GM18951 (cell line): ENCODE results near the gene SPTLC1.
"Not testable (repeated sequence)": the region's sequence is repeated elsewhere in the genome, so short reads cannot be mapped to it uniquely, and the experiment has no call there.

Experiments used
- POLR2A ChIP-seq: IDR thresholded peaks from 4 replicates; pipeline ENCODE4 v1.6.1; 2011; ENCODE audit warnings: mild to moderate bottlenecking; ENCODE audit not compliant: insufficient read length, insufficient read depth; ENCODE audit errors: extremely low read depth
- in situ Hi-C: fragments of 300-500 bp; cut with MboI; formaldehyde crosslinking; loops from one replicate; pipeline ENCODE4 v1.12.0; 2022; ENCODE audit warnings: low sequenced_read_pairs, mixed read lengths, inconsistent platforms; ENCODE audit not compliant: unreplicated experiment

SPTLC1 gene

DNA sequence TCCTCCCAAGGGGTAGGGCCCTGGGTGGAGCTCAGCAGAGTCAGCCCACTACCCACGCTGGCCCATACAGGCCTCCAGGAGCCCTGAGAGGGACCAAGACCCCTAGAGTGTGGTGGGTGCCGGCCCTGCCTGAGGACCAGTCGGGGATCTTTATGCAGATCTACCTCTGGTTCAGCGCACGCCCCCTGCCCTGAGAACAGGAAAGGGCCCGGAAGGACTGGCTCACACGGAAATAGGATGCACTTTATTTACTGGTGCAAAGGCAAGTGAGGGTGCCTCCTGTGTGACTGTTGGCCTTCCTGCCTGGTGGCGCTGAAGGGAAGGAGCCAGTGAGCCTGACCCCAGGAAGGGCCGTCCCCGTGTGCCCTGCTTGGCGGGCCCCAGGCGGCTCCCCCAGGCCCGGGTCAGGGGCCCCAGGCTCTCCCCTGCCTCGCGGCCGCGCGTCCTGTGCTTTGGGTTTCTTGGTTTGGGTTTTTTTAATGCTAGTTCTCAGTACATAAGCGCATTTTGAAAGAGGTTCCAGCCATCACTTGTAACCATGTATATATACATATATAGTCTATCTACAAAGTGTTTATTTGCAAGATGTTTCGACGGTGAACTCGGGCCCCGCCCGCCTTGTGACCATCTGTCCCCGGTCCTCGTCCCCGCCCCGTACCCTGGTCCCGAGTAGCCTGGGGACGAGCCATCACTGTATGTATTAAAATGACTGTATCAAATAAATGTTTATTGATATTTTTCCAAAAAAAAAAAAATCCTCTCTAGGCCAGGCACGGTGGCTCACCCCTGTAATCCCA is 88.8 kb downstream of the SPTLC1 start:
- no peak for TF ChIP-seq POLR2A
- in situ Hi-C loops = no loop called here

DNA sequence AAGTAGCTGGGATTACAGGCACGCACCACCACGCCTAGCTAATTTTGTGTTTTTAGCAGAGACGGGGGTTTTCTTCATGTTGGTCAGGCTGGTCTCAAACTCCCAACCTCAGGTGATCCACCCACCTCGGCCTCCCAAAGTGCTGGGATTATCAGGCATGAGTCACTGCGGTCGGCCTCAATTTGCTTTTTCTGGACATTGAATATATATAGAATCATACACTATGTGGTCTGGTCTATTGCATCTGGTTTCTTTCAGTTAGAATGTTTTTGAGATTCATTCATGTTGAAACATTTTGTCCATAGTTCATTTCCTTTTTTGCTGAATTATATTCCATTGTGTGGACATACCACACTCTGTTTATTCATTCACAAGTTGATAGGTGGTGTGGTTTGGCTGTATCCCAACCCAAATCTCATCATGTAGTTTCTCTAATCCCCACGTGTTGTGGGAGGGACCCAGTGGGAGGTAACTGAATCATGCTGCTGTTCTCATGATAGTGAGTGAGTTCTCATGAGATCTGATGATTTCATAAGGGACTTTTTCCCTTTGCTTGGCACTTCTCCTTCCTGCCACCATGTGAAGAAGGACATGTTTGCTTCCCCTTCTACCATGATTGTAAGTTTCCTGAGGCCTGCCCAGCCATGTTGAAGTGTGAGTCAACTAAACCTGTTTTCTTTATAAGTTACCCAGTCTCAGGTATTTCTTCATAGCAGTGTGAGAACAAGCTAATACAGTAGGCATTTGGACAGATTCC is 93.2 kb downstream of the SPTLC1 start:
- in situ Hi-C loops = not testable (repeated sequence)

DNA sequence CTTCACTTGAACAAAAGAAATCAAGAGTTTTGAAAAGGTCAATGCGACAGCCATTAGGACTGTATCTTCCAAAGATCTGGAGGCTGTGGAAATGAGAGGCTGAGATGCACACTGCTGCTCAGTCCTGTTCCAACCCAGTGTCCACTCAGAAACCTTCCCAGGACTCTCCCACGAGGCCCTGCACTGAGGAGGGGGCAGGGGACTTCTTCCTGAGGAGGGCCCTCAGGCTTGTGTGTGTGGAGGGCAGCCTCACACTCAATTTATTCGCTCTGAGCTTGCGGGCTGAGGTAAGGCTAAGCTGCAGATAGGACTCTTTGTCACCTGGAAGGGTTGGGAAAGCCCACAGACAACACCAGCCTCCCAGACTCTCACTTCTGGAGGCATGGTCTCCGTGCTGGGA is 95.6 kb downstream of the SPTLC1 start:
- in situ Hi-C loops = no loop called here
- no peak for TF ChIP-seq POLR2A

DNA sequence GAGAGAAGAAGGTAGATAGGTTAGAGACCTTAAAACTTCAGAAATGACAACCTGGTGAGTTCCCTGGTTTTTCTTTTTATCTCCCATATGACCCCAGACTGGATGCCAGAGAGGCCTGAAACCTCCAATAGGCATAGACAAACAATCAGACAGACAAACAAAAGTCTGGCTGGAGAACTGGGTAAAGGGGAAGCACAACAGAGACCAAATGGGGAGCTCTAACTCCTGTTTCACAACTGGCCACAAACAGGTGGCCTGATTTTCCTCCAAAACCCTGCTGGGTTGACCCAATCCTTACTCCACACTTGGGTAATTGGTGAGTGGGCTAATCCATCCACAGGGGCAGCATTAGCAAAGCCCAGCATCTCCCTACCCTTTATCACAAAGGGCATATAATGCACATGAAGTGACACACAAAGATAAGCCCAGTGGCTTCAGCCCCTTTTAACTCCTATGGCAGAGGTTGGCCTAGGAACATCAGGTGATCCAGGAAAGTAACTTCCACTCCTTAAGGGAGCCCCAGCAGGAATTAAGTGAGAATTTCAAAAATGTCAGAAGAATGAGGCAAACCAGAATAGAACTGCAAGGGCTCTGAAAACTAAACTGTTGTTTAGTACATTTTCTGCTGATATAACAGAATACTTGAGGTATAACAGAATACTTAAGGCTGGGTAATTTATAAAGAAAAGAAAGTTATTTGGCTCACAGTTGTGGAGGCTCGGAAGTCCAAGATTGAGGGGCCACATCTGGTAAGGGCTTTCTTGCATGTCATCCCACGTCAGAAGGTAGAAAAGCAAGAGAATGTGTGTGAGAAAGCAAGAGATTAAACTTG is 104.3 kb downstream of the SPTLC1 start:
- in situ Hi-C loops = no loop called here
- TF ChIP-seq POLR2A = no peak

DNA sequence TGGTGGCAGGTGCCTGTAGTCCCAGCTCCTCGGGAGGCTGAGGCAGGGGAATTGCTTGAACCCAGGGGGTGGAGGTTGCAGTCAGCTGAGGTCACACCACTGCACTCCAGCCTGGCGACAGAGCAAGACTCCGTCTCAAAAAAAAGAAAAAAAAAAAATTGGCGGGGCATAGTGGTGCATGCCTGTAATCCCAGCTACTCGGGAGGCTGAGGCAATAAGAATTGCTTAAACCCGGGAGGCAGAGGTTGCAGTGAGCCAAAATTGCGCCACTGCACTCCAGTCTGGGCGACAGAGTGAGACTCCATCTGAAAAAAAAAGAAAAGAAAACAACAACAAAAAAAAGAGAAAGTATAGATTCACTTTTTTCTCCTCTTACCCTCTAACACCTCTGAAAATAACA is 105.0 kb downstream of the SPTLC1 start:
- in situ Hi-C loops = not testable (repeated sequence)

DNA sequence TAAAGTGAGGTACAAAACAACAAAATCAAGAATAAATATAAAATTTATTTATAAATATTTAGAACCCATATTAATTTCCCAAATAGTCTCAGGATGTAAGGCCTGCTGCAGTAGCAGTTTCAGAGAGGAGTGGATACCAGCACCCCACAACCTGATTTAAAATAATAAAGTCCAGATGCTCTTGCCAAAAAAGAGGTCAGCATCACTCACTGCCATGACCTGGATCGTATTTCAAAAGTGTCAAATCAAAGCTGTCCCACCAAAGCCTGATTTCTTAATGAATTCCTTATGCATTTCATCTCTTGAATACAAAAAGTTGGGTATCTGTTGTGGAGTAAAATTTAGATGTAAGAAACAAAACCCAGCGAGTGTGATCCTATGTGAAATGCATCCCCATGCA is 107.2 kb downstream of the SPTLC1 start:
- TF ChIP-seq POLR2A = no peak
- in situ Hi-C loops = no loop called here

DNA sequence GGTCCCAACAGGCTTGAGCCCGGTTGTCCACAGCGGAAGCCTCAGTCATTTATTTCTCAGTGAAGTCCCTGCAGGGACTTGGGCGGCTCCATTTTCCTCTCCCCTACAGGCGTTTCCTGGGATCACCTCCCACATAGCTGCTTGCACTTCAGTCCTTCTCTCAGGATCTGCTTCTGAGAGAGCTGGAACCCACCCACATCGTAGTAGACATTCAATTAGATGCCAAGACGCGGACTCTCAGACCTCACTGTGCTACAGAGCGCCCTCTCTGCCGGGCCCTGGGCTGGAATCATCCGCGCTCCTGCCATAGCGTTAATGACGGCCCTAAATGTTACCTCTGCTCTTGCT is 111.2 kb downstream of the SPTLC1 start:
- in situ Hi-C loops = no loop called here
- no peak for TF ChIP-seq POLR2A

DNA sequence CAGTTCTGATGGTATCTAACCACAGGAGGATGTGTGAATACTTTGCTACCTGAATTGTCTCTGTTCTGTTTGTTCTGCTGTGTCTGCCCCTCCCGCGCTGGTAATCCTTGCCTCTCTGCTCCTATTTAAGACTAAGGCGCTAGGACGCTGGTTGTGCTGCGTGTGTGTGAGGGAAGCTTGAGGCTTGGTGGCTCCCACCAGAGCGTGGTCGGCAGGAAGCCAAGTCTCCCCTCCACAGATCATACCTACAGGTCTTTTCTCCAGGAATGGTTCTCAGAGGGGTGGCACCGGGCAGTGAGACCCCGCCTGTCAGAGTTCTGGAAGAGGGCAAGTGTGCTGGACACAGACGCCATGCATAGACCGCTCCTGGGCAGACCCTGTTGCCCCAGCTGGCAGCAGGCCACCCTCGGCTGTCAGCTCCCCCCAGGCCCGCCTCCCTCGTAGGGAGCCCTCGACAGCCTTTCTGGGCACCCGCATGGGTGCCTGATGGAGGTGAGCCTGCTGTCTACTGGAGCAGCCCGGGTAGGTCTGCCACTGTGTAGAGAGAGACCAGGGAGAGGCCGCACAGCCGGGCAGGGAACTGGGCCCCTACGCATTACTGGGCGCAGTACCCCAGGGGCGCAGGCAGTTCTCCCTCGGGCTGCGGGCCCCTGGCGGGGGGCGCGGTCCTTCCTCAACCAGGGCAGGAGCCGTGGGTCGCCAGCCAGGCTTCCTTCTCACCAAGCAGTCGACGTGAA is 111.7 kb downstream of the SPTLC1 start:
- in situ Hi-C loops = no loop called here
- TF ChIP-seq POLR2A = no peak

DNA sequence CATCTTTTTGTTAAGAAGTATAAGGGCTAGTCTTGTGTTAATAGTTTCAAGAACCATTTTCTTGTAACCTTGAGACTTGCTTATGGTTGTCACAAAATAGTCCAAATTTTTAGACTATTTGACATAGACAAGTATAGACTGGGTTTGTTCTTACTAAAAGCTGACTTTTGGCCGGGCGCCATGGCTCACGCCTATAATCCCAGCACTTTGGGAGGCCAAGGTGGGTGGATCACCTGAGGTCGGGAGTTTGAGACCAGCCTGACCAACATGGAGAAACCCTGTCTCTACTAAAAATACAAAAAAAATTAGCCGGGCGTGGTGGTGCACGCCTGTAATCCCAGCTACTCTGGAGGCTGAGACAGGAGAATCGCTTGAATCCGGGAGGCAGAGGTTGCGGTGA is 113.3 kb downstream of the SPTLC1 start:
- in situ Hi-C loops = not testable (repeated sequence)

DNA sequence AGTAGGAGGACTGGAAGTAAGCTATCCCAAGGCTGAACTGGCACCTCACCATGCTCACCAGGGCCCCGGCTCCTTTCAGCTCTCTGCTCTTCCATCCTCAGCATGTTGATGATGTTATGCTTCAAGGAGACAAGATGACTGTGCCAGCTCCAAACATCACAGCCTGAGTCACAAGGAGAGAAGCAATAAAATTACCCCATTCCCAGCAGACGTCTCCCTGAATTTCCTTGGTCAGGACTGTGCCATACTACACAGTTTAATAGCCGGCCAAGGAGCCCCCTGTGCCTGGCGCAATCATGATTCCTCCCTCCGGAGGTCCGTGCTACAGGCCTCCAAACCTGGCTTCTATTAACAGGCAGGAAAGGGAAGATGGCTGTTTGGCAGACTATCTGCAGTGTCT is 114.0 kb downstream of the SPTLC1 start:
- in situ Hi-C loops = no loop called here

DNA sequence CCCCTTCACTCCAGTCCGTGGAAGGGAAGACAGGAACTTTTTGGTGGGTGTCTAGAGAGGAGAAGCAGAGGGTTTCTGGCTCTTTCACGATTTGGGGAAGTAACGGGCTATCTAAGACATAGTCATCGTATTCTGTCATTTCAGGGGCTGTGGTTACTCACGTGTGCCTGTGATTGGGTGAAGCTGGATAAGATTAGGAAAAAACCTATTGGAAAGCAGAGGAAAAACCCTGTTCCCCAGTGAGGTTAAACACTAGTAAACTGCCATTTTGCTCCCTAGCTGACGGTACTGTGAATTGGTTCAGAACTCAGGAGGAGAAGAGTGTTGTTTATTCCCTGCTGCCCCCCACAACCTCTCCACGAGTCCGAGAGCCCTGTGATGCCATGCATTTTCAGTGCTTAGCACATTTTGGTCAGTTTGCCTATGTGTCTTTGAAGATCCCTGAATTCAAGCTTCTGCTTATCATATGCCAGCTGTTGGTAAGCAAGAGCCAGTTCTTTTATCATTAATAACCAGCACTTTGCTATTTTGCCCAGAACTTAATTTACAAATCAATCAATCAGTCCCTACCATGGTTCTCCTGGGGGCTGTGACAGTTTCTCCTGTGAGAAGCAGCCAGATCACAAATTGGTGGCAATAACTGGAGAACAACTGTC is 120.1 kb downstream of the SPTLC1 start:
- no peak for TF ChIP-seq POLR2A
- in situ Hi-C loops = no loop called here

More for the DNA sequence above, 114.0 kb downstream of the SPTLC1 start:
- TF ChIP-seq POLR2A = no peak

DNA sequence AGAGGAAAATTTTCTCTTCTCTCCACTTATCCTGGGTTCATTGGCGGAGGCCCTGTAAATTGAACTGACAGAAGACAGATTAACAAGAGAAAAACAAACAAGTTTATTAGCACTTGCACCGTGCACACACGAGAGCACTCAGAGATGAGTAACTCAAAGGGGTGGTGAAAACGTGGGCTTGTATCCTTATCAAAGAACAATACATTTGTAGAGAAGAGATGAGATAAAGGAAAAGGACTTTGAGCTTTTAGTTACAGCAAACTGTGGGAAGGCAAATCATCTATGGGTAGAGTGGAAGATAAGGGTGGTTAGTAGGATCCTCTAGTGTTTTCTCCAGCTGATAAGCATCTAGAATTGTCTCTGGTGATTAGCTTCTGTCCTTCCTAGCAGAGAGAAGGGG is 120.8 kb downstream of the SPTLC1 start:
- in situ Hi-C loops = no loop called here
- TF ChIP-seq POLR2A = no peak
